Adipose tissue (tissue), 3 donors: ENCODE results near the gene SATB2. TPM values are rescaled to one million over a fixed set of nuclear protein-coding genes. Genes with fewer than 3 reads are reported as not detected.

ENCODE experiments used
- H3K27ac ChIP-seq: one replicate; pipeline ENCODE4 v1.5.1; 2013; ENCODE audit warnings: low read depth, low read length
- WGBS, 3 donors: extraction: QIAGEN DNeasy Blood & Tissue Kit; methylation state at CpG; one replicate each; pipeline ENCODE4 v1.1.7; 2013; 5-methylcytosine and 5-hydroxymethylcytosine counted together
- polyA plus RNA-seq, 3 donors: library from polyadenylated mRNA; stranded (reverse); fragments of 200-250 nt; gene quantifications; one replicate each; pipeline ENCODE4 v1.2.3, GENCODE V29; 2013
- donor health status: healthy with polysubstance abuse.
- donor health status: Bipolar disorder and iron deficiency.
- donor health status: healthy.

SATB2 gene
- polyA plus RNA-seq = 1 to 10 TPM in 2 of 3 donors, under 1 TPM in 1; 0.68 to 1.8 (median 1.6) TPM

- no peak within 1 kb of the TSS for H3K27ac ChIP-seq
- 1 to 2% (median 2%) methylated on average over 51 to 61 of the region's 61 CpGs for WGBS, 3 donors
Measured at GRCh38 chr2:199457147-199458008, at the start of gene SATB2. Gene SATB2, minus strand, starts transcription at chr2:199457939. Its CDS starts 1,902 bp downstream, at chr2:199456037.

- 45 to 69% (median 69%) methylated on average over 2 of the region's 2 CpGs for WGBS, 3 donors
- no peak overlapping the region for H3K27ac ChIP-seq
Measured at GRCh38 chr2:199505755-199506403, 48.1 kb upstream of the SATB2 start.

GRCh38 chr2:199503148-199503547 lies 45.4 kb upstream of the SATB2 start:
- H3K27ac ChIP-seq = no peak overlapping the region

- WGBS, 3 donors = 81 to 86% (median 81%) methylated on average over 3 of the region's 3 CpGs
- H3K27ac ChIP-seq = no peak overlapping the region
Measured at GRCh38 chr2:199499005-199499404, 41.3 kb upstream of the SATB2 start.

GRCh38 chr2:199495147-199495546 lies 37.4 kb upstream of the SATB2 start:
- no peak overlapping the region for H3K27ac ChIP-seq
- 60 to 71% (median 70%) methylated on average over 4 of the region's 4 CpGs for WGBS, 3 donors

GRCh38 chr2:199490049-199490448 lies 32.3 kb upstream of the SATB2 start:
- WGBS, 3 donors = 76 to 77% (median 76%) methylated on average over 5 of the region's 5 CpGs
- H3K27ac ChIP-seq = no peak overlapping the region

GRCh38 chr2:199488772-199489400 lies 31.1 kb upstream of the SATB2 start:
- no peak overlapping the region for H3K27ac ChIP-seq
- 37 to 50% (median 40%) methylated on average over 6 of the region's 6 CpGs for WGBS, 3 donors

GRCh38 chr2:199485732-199486335 lies 28.1 kb upstream of the SATB2 start:
- H3K27ac ChIP-seq = no peak overlapping the region
- 11 to 20% (median 14%) methylated on average over 5 of the region's 5 CpGs for WGBS, 3 donors

GRCh38 chr2:199484927-199485326 lies 27.2 kb upstream of the SATB2 start:
- 78 to 96% (median 92%) methylated on average over 1 of the region's 1 CpG for WGBS, 3 donors
- H3K27ac ChIP-seq = no peak overlapping the region

GRCh38 chr2:199480966-199481365 lies 23.2 kb upstream of the SATB2 start:
- H3K27ac ChIP-seq = no peak overlapping the region
- 54 to 74% (median 72%) methylated on average over 2 of the region's 2 CpGs for WGBS, 3 donors

GRCh38 chr2:199477277-199477834 lies 19.6 kb upstream of the SATB2 start:
- 63 to 71% (median 65%) methylated on average over 2 of the region's 2 CpGs for WGBS, 3 donors
- H3K27ac ChIP-seq = no peak overlapping the region

- 5 to 6% (median 6%) methylated on average over 35 of the region's 35 CpGs for WGBS, 3 donors
- no peak overlapping the region for H3K27ac ChIP-seq
Measured at GRCh38 chr2:199471443-199472057, 13.8 kb upstream of the SATB2 start.

GRCh38 chr2:199470672-199471442 lies 13.1 kb upstream of the SATB2 start:
- 3 to 5% (median 5%) methylated on average over 47 to 48 of the region's 48 CpGs for WGBS, 3 donors
- no peak overlapping the region for H3K27ac ChIP-seq

- WGBS, 3 donors = 4 to 6% (median 6%) methylated on average over 11 of the region's 11 CpGs
- H3K27ac ChIP-seq = no peak overlapping the region
Measured at GRCh38 chr2:199470361-199470671, 12.6 kb upstream of the SATB2 start.

- no peak overlapping the region for H3K27ac ChIP-seq
- 3 to 6% (median 6%) methylated on average over 30 of the region's 30 CpGs for WGBS, 3 donors
Measured at GRCh38 chr2:199469514-199470360, 12.0 kb upstream of the SATB2 start.

GRCh38 chr2:199468561-199469513 lies 11.1 kb upstream of the SATB2 start:
- no peak overlapping the region for H3K27ac ChIP-seq
- 7 to 10% (median 8%) methylated on average over 55 of the region's 55 CpGs for WGBS, 3 donors
